Sigmoid colon (tissue), 3 donors: ENCODE measurements around the gene RNF144B.

Experiments
- POLR2A ChIP-seq, 2 donors: fragments of 450-650 bp; IDR thresholded peaks; one replicate each; pipeline ENCODE4 v1.6.1; 2016; ENCODE audit warnings: antibody characterized with exemption in 2 of 2, mild to moderate bottlenecking in 2 of 2, moderate library complexity in 2 of 2
- TF ChIP-seq, protein P1 (sequence below), 4 experiments: fragments of 450-650 bp in 3 of 4; fragments of 200-600 bp in 1 of 4; IDR thresholded peaks; one replicate each; pipeline ENCODE4 v1.5.1; 2016 to 2019; ENCODE audit warnings: antibody characterized with exemption in 4 of 4, mild to moderate bottlenecking in 3 of 4, moderate library complexity in 2 of 4

DNA sequence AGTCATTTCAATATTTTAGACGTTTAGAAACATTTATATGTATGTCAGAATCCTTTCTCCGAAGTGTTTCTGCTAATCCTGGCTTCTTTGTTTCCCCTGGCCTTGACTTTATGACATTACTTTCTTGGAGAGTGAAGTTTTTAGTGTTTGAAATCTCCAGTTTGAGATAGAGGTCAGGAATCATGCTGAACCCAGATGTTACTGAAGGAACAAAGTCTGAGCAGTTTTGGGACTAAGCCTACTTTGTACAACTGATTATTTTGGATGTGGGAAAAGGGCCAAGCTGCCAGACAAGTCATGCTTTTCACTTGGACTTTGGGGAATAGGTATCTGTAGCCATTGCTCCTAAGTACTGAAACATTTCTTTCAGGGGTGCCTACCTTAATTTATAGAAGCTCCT is 2.3 kb downstream of the RNF144B start:
- TF ChIP-seq, protein P1, sequence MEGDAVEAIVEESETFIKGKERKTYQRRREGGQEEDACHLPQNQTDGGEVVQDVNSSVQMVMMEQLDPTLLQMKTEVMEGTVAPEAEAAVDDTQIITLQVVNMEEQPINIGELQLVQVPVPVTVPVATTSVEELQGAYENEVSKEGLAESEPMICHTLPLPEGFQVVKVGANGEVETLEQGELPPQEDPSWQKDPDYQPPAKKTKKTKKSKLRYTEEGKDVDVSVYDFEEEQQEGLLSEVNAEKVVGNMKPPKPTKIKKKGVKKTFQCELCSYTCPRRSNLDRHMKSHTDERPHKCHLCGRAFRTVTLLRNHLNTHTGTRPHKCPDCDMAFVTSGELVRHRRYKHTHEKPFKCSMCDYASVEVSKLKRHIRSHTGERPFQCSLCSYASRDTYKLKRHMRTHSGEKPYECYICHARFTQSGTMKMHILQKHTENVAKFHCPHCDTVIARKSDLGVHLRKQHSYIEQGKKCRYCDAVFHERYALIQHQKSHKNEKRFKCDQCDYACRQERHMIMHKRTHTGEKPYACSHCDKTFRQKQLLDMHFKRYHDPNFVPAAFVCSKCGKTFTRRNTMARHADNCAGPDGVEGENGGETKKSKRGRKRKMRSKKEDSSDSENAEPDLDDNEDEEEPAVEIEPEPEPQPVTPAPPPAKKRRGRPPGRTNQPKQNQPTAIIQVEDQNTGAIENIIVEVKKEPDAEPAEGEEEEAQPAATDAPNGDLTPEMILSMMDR (IDR thresholded peaks at IDR 0.05), result no peak
- no peak for TF ChIP-seq POLR2A (IDR thresholded peaks at IDR 0.05)
